Karpas-422 (cell line): ENCODE data around the gene KDELR3. TPM values are rescaled to one million over a fixed set of nuclear protein-coding genes. Genes with fewer than 3 reads are reported as not detected.
A peak's percentile ranks its signal among the peaks of the same experiment; 100 is the strongest.

Experiments
- DNase-seq: peaks from one replicate; pipeline ENCODE4 v3.0.0-alpha.2; 2015
- H2AFZ ChIP-seq: fragments of 200-600 bp; sonication (generic); 2 replicates; pipeline ENCODE4 v1.6.1; 2014; ENCODE audit warnings: antibody characterized with exemption, low read length, mixed read lengths
- H3K27ac ChIP-seq: fragments of 200-600 bp; sonication (generic); 2 replicates; pipeline ENCODE4 v1.5.1; 2014; ENCODE audit warnings: mild to moderate bottlenecking, low read length, moderate library complexity
- H3K27me3 ChIP-seq: fragments of 200-600 bp; sonication (generic); 2 replicates; pipeline ENCODE4 v1.6.1; 2014; ENCODE audit warnings: low read length, mixed read lengths
- H3K36me3 ChIP-seq: fragments of 200-600 bp; sonication (generic); 2 replicates; pipeline ENCODE4 v1.6.1; 2014; ENCODE audit warnings: low read length, mixed read lengths; ENCODE audit not compliant: insufficient read depth
- H3K4me1 ChIP-seq: fragments of 200-600 bp; sonication (generic); 2 replicates; pipeline ENCODE4 v1.6.1; 2014; ENCODE audit warnings: mild to moderate bottlenecking, low read length, mixed read lengths
- H3K4me2 ChIP-seq: fragments of 200-600 bp; sonication (generic); 2 replicates; pipeline ENCODE4 v1.6.1; 2014; ENCODE audit warnings: low read length, low read depth, mild to moderate bottlenecking; ENCODE audit not compliant: poor library complexity, severe bottlenecking
- H3K4me3 ChIP-seq: fragments of 200-600 bp; sonication (generic); 2 replicates; pipeline ENCODE4 v1.5.1; 2014; ENCODE audit warnings: mild to moderate bottlenecking, antibody characterized with exemption, low read length, mixed read lengths
- H3K79me2 ChIP-seq: fragments of 200-600 bp; sonication (generic); 2 replicates; pipeline ENCODE4 v1.6.1; 2014; ENCODE audit warnings: mild to moderate bottlenecking, low read length, mixed read lengths
- H3K9ac ChIP-seq: fragments of 200-600 bp; sonication (generic); 2 replicates; pipeline ENCODE4 v1.6.0; 2014; ENCODE audit warnings: low read length
- H3K9me2 ChIP-seq: fragments of 200-600 bp; sonication (generic), shearing (Covaris generic); replicated peaks from 2 replicates; pipeline ENCODE4 v1.6.0; 2014; ENCODE audit warnings: mild to moderate bottlenecking, low read length, moderate library complexity; ENCODE audit not compliant: insufficient read depth
- H3K9me3 ChIP-seq: fragments of 300-700, 200-600 bp; sonication (generic); 2 replicates; pipeline ENCODE4 v1.6.1; 2014; ENCODE audit warnings: low read length, mixed read lengths
- H4K20me1 ChIP-seq: fragments of 200-600 bp; sonication (generic); 2 replicates; pipeline ENCODE4 v1.6.1; 2014; ENCODE audit warnings: mild to moderate bottlenecking, antibody characterized with exemption, low read length, low read depth; ENCODE audit not compliant: insufficient read depth
- total RNA-seq: library from RNA; depleted of rRNA; stranded (reverse); fragments of >200 nt; shearing (Covaris generic); gene quantifications from 2 replicates; pipeline ENCODE4 v1.2.3, GENCODE V29; 2014; ENCODE audit warnings: low replicate concordance

The KDELR3 gene
- total RNA-seq, 1 experiment from 2014 or later = not detected

- H3K27ac ChIP-seq = no peak overlapping the region
- H3K9ac ChIP-seq = no peak overlapping the region
- H4K20me1 ChIP-seq = no peaks in the 10 kb centered on the region
- no peak overlapping the region for H2AFZ ChIP-seq
- H3K4me3 ChIP-seq = no peak overlapping the region
- DNase-seq = no peak
- no peaks in the 10 kb centered on the region for H3K79me2 ChIP-seq
- no peaks in the 10 kb centered on the region for H3K36me3 ChIP-seq
- no peaks in the 10 kb centered on the region for H3K9me2 ChIP-seq
- H3K4me1 ChIP-seq = no peaks in the 10 kb centered on the region
- no peaks in the 10 kb centered on the region for H3K9me3 ChIP-seq
- H3K4me2 ChIP-seq = no peak overlapping the region
- no peaks in the 10 kb centered on the region for H3K27me3 ChIP-seq
Measured at GRCh38 chr22:38433871-38434270, 34.0 kb upstream of the KDELR3 start.

- H3K36me3 ChIP-seq = no peaks in the 10 kb centered on the region
- H3K9ac ChIP-seq = no peak overlapping the region
- H3K9me2 ChIP-seq = no peaks in the 10 kb centered on the region
- H3K9me3 ChIP-seq = no peaks in the 10 kb centered on the region
- no peaks in the 10 kb centered on the region for H3K4me1 ChIP-seq
- H3K4me3 ChIP-seq = no peak overlapping the region
- H3K79me2 ChIP-seq = no peaks in the 10 kb centered on the region
- no peak overlapping the region for H3K4me2 ChIP-seq
- no peak overlapping the region for H2AFZ ChIP-seq
- H3K27me3 ChIP-seq = no peaks in the 10 kb centered on the region
- DNase-seq = peak; percentile 56
- no peaks in the 10 kb centered on the region for H4K20me1 ChIP-seq
- H3K27ac ChIP-seq = no peak overlapping the region
Measured at GRCh38 chr22:38435010-38435409, 32.9 kb upstream of the KDELR3 start.

- Histone ChIP-seq H3K79me2 (no peaks in the 10 kb centered on the region), H3K27me3 (no peaks in the 10 kb centered on the region), H3K27ac (no peak overlapping the region), H3K4me3 (no peak overlapping the region), H3K4me2 (no peak overlapping the region), H4K20me1 (no peaks in the 10 kb centered on the region), H3K36me3 (no peaks in the 10 kb centered on the region), H3K9ac (no peak overlapping the region), H3K9me2 (no peaks in the 10 kb centered on the region), H3K9me3 (no peaks in the 10 kb centered on the region), H3K4me1 (no peaks in the 10 kb centered on the region), H2AFZ (no peak overlapping the region)
- DNase-seq = no peak
Measured at GRCh38 chr22:38435965-38436364, 31.9 kb upstream of the KDELR3 start.

- Histone ChIP-seq H3K4me1 (no peaks in the 10 kb centered on the region), H3K9me2 (no peaks in the 10 kb centered on the region), H3K4me3 (no peak overlapping the region), H3K27me3 (no peaks in the 10 kb centered on the region), H3K27ac (no peak overlapping the region), H3K4me2 (no peak overlapping the region), H3K9me3 (no peaks in the 10 kb centered on the region), H3K36me3 (no peaks in the 10 kb centered on the region), H2AFZ (no peak overlapping the region), H3K79me2 (no peaks in the 10 kb centered on the region), H4K20me1 (no peaks in the 10 kb centered on the region), H3K9ac (no peak overlapping the region)
- DNase-seq = no peak
Measured at GRCh38 chr22:38436629-38437395, 31.1 kb upstream of the KDELR3 start.

- Histone ChIP-seq H2AFZ (no peak overlapping the region), H3K36me3 (no peaks in the 10 kb centered on the region), H3K9me2 (no peaks in the 10 kb centered on the region), H3K27me3 (no peaks in the 10 kb centered on the region), H3K4me3 (no peak overlapping the region), H3K4me1 (no peaks in the 10 kb centered on the region), H4K20me1 (no peaks in the 10 kb centered on the region), H3K9ac (no peak overlapping the region), H3K79me2 (no peaks in the 10 kb centered on the region), H3K27ac (no peak overlapping the region), H3K9me3 (no peaks in the 10 kb centered on the region), H3K4me2 (no peak overlapping the region)
- DNase-seq = no peak
Measured at GRCh38 chr22:38437416-38437815, 30.5 kb upstream of the KDELR3 start.

- Histone ChIP-seq H3K9ac (no peak overlapping the region), H3K9me3 (no peaks in the 10 kb centered on the region)
Measured at GRCh38 chr22:38440747-38441350, 27.0 kb upstream of the KDELR3 start.

GRCh38 chr22:38441620-38442287, 26.1 kb upstream of the KDELR3 start:
- no peak overlapping the region for H2AFZ ChIP-seq
- H3K9ac ChIP-seq = no peak overlapping the region
- no peaks in the 10 kb centered on the region for H3K36me3 ChIP-seq
- no peaks in the 10 kb centered on the region for H3K9me3 ChIP-seq
- H3K27me3 ChIP-seq = no peaks in the 10 kb centered on the region
- no peaks in the 10 kb centered on the region for H3K4me1 ChIP-seq
- no peak for DNase-seq
- no peak overlapping the region for H3K4me3 ChIP-seq
- no peaks in the 10 kb centered on the region for H3K9me2 ChIP-seq
- H4K20me1 ChIP-seq = no peaks in the 10 kb centered on the region; the same call in 1 of the 2 replicates
- H3K27ac ChIP-seq = no peak overlapping the region
- no peaks in the 10 kb centered on the region for H3K79me2 ChIP-seq
- H3K4me2 ChIP-seq = no peak overlapping the region

More at GRCh38 chr22:38440747-38441350, 27.0 kb upstream of the KDELR3 start:
- no peaks in the 10 kb centered on the region for H3K36me3 ChIP-seq
- H3K4me3 ChIP-seq = no peak overlapping the region
- H3K79me2 ChIP-seq = no peaks in the 10 kb centered on the region
- no peak for DNase-seq
- no peaks in the 10 kb centered on the region for H3K4me1 ChIP-seq
- H3K9me2 ChIP-seq = no peaks in the 10 kb centered on the region
- no peak overlapping the region for H3K4me2 ChIP-seq
- H2AFZ ChIP-seq = no peak overlapping the region
- no peaks in the 10 kb centered on the region; the same call in 1 of the 2 replicates for H4K20me1 ChIP-seq
- no peaks in the 10 kb centered on the region for H3K27me3 ChIP-seq
- no peak overlapping the region for H3K27ac ChIP-seq

GRCh38 chr22:38442967-38443627, 24.8 kb upstream of the KDELR3 start:
- no peaks in the 10 kb centered on the region; the same call in 1 of the 2 replicates for H4K20me1 ChIP-seq
- no peak overlapping the region for H3K4me2 ChIP-seq
- no peak overlapping the region for H3K9ac ChIP-seq
- H2AFZ ChIP-seq = no peak overlapping the region
- H3K27me3 ChIP-seq = no peaks in the 10 kb centered on the region
- DNase-seq = no peak
- H3K9me3 ChIP-seq = no peaks in the 10 kb centered on the region
- H3K4me1 ChIP-seq = no peaks in the 10 kb centered on the region
- no peaks in the 10 kb centered on the region for H3K9me2 ChIP-seq
- H3K79me2 ChIP-seq = no peaks in the 10 kb centered on the region
- no peaks in the 10 kb centered on the region for H3K36me3 ChIP-seq
- no peak overlapping the region for H3K27ac ChIP-seq
- H3K4me3 ChIP-seq = no peak overlapping the region
